ENCODE data around the gene GDF7.
"Not testable (repeated sequence)": the region's sequence is repeated elsewhere in the genome, so short reads cannot be mapped to it uniquely, and the experiment has no call there.

GDF7 gene

DNA sequence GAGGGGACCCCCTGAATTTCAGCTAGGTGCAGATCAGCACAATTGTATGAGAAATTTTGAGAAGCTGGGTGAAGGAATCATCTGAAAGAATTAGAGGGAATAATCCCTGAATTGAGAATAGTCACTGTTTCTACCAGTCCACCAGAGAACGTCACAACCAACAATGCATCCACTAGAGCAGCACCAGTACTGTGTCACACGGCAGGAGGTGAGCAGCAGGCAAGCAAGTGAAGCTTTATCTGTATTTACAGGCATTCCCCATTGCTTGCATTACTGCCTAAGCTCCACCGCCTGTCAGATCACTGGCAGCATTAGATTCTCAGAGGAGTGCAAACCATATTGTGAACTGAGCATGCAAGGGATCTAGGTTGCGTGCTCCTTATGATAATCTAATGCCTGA is 40.7 kb downstream of the GDF7 start:
- DNase-seq = no peak

DNA sequence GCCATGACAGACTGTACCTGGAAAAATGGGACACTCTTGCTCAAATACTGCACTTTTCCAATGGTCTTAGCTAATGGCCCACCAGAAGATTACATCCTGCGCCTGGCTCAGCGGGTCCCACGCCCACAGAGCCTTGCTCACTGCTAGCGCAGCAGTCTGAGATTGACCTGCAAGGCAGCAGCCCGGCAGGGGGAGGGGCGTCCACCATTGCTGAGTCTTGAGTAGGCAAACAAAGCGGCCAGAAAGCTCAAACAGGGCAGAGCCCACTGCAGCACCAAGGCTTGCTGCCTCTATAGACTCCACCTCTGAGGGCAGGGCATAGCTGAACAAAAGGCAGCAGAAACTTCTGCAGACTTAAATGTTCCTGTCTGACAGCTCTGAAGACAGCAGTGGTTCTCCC is 44.7 kb downstream of the GDF7 start:
- DNase-seq = not testable (repeated sequence)

GRCh38 chr2:20713585-20713984 is 46.6 kb downstream of the GDF7 start:
- DNase-seq = not testable (repeated sequence)

DNA sequence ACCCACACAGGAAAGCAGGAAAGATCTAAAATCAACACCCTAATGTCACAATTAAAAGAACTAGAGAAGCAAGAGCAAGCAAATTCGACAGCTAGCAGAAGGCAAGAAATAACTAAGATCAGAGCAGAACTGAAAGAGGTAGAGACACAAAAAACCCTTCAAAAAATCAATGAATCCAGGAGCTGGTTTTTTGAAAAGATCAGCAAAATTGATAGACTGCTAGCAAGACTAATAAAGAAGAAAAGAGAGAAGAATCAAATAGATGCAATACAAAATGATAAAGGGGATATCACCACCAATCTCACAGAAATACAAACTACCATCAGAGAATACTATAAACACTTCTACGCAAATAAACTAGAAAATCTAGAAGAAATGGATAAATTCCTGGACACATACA is 47.5 kb downstream of the GDF7 start:
- DNase-seq = not testable (repeated sequence)

- DNase-seq = not testable (repeated sequence)
These were observed 49.2 kb downstream of the GDF7 start for GRCh38 chr2:20716164-20716563.

GRCh38 chr2:20717641-20718040 is 50.7 kb downstream of the GDF7 start:
- DNase-seq = no peak

GRCh38 chr2:20722592-20723240 is 55.8 kb downstream of the GDF7 start:
- no peak for DNase-seq

DNA sequence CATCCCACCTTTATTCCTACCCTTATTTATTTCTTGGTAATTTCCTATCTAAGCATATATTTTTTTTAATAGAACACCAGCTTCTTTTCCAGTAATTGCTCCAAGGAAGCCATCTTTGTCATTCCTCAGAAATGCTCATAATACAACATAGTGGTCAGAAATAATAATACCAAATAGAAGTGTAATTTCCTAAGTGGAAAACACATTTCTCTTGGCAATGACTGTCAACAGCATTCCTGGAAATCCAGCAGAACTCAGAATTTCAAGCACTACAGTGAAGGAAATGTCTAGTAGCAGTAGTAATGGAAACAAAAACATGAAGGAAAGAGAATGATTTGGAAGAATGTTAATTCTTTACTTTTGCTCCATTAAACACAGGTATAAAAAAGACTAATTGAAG is 56.6 kb downstream of the GDF7 start:
- no peak for DNase-seq

DNA sequence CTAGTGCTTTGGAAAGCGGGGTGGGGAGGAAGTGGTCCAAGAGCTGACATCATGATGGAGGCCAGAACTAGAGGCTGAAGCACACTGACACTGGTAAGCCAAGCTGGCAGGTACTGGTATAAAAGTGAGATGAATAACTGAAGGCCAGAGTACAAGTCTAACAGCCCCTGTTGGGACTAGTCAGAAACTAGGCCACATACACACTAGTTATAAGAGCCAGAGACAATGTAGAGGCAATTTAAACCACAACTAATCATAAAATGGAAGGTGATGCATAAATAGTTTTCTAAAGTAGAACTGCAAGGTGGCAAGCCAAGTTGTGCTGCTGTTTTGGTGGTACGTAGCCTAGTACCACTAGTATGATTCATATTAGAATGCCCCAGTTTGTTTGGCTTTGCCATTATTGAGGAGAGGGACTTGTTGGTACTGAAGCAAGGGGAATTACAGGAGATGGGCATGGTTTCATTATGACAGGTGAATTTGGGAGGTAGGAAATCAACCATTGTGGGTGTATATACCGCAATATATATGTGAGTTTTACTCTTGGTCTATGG is 57.6 kb downstream of the GDF7 start:
- no peak for DNase-seq

GRCh38 chr2:20725782-20726181 is 58.8 kb downstream of the GDF7 start:
- no peak for DNase-seq

DNA sequence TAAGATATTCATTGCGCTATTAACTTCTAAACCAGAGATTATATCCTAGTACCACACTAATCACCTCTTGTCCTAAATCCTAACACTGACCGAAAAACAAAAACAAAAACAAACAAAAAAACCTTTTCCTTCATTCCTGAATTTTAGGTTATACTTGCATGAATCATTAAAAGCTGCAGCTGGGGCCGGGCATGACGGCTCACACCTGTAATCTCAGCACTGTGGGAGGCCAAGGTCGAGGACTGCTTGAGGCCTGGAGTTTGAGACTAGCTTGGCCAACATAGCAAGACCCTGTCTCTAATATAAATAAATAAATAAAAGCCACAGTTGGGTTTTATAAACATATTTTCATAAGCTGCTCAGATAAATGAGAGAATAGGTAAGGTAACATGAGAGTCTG is 60.0 kb downstream of the GDF7 start:
- DNase-seq = no peak

GRCh38 chr2:20728114-20728758 is 61.3 kb downstream of the GDF7 start:
- no peak for DNase-seq
